ENCODE data around the gene SRSF7.

DNA sequence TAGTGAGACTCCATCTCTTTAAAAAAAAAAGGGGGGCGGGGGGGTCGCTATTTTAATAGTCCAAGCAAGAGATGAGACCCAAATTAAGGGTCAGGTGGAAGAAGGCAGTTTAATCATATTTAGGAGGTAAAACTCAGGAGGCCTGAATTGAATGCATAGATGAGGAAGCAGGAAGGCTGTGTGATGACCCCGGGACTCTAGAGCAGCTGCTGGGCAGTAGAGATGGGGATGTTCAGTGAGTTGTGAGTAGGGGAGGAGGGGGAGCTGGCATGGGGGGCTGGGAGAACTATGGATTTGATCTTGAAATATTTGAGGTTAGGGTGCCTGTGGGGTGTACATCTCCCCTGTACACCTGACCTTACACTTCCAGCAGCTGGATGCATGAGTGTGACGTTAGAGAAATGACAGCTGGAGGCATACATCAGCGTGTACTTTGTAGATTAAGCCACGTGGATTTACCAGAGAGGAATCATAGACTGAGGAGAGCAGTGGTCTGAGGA lies 44.3 kb downstream of the SRSF7 start:
- TF ChIP-seq, protein P1, sequence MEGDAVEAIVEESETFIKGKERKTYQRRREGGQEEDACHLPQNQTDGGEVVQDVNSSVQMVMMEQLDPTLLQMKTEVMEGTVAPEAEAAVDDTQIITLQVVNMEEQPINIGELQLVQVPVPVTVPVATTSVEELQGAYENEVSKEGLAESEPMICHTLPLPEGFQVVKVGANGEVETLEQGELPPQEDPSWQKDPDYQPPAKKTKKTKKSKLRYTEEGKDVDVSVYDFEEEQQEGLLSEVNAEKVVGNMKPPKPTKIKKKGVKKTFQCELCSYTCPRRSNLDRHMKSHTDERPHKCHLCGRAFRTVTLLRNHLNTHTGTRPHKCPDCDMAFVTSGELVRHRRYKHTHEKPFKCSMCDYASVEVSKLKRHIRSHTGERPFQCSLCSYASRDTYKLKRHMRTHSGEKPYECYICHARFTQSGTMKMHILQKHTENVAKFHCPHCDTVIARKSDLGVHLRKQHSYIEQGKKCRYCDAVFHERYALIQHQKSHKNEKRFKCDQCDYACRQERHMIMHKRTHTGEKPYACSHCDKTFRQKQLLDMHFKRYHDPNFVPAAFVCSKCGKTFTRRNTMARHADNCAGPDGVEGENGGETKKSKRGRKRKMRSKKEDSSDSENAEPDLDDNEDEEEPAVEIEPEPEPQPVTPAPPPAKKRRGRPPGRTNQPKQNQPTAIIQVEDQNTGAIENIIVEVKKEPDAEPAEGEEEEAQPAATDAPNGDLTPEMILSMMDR (IDR thresholded peaks at IDR 0.05) = no peak
- no peak for TF ChIP-seq POLR2A (IDR thresholded peaks at IDR 0.05)
